GM18858 (cell line): ENCODE measurements around the gene TRMT2A.
A peak's percentile ranks its signal among the peaks of the same experiment; 100 is the strongest.
"Not testable (repeated sequence)": the region's sequence is repeated elsewhere in the genome, so short reads cannot be mapped to it uniquely, and the experiment has no call there.

Experiments used
- ATAC-seq: cut with Tn5 transposase; IDR thresholded peaks from one replicate; pipeline ENCODE4 v1.9.1; 2021; ENCODE audit not compliant: unreplicated experiment

The TRMT2A gene

GRCh38 chr22:20116951-20117632 lies at the start of gene TRMT2A:
TSS of gene TRMT2A (minus strand) at chr22:20117226. CDS start at chr22:20116906, 320 bp downstream.
- peak; percentile 52 for ATAC-seq

- no peak for ATAC-seq
Observed at GRCh38 chr22:20166703-20167102, 49.7 kb upstream of the TRMT2A start.

GRCh38 chr22:20165913-20166312 lies 48.9 kb upstream of the TRMT2A start:
- ATAC-seq = no peak

GRCh38 chr22:20165421-20165820 lies 48.4 kb upstream of the TRMT2A start:
- no peak for ATAC-seq

- ATAC-seq = no peak
Observed at GRCh38 chr22:20164863-20165262, 47.8 kb upstream of the TRMT2A start.

GRCh38 chr22:20160041-20160440 lies 43.0 kb upstream of the TRMT2A start:
- no peak for ATAC-seq

GRCh38 chr22:20159531-20159930 lies 42.5 kb upstream of the TRMT2A start:
- not testable (repeated sequence) for ATAC-seq

- no peak for ATAC-seq
Observed at GRCh38 chr22:20159076-20159475, 42.0 kb upstream of the TRMT2A start.

- ATAC-seq = no peak
Observed at GRCh38 chr22:20158391-20159036, 41.5 kb upstream of the TRMT2A start.

- no peak for ATAC-seq
Observed at GRCh38 chr22:20157430-20158183, 40.6 kb upstream of the TRMT2A start.

- ATAC-seq = no peak
Observed at GRCh38 chr22:20156611-20157429, 39.8 kb upstream of the TRMT2A start.

GRCh38 chr22:20156042-20156389 lies 39.0 kb upstream of the TRMT2A start:
- ATAC-seq = no peak

GRCh38 chr22:20155330-20156041 lies 38.5 kb upstream of the TRMT2A start:
- ATAC-seq = no peak

- ATAC-seq = no peak
Observed at GRCh38 chr22:20154602-20155187, 37.7 kb upstream of the TRMT2A start.

- ATAC-seq = no peak
Observed at GRCh38 chr22:20153945-20154344, 36.9 kb upstream of the TRMT2A start.

- no peak for ATAC-seq
Observed at GRCh38 chr22:20152464-20152890, 35.5 kb upstream of the TRMT2A start.

- ATAC-seq = no peak
Observed at GRCh38 chr22:20151276-20151588, 34.2 kb upstream of the TRMT2A start.

GRCh38 chr22:20150381-20151275 lies 33.6 kb upstream of the TRMT2A start, which contains the start of gene CCDC188:
TSS of gene CCDC188 (minus strand) at chr22:20151055. CDS start at chr22:20150986, 69 bp downstream.
- no peak for ATAC-seq
